Upper lobe of left lung (tissue), 4 donors: ENCODE data around the gene LRRK1.

Experiments used
- CTCF ChIP-seq, 6 experiments: fragments of 450-650 bp in 4 of 6; fragments of 200-600 bp in 2 of 6; sonication (generic) in 2 of 6; IDR thresholded peaks; one replicate each; pipeline ENCODE4 v1.5.1; 2016 to 2019; ENCODE audit warnings: antibody characterized with exemption in 6 of 6
- EP300 ChIP-seq, 4 donors: sonication (generic); formaldehyde crosslinking; IDR thresholded peaks; one replicate each; pipeline ENCODE4 v1.5.1; 2017; ENCODE audit warnings: antibody characterized with exemption in 4 of 4, control low read depth in 2 of 4
- POLR2AphosphoS5 ChIP-seq, 2 donors: sonication (generic); formaldehyde crosslinking; IDR thresholded peaks; one replicate each; pipeline ENCODE4 v1.5.1; 2017; ENCODE audit warnings: antibody characterized with exemption in 2 of 2

- TF ChIP-seq CTCF (IDR thresholded peaks at IDR 0.05), result no peak
- TF ChIP-seq EP300 (IDR thresholded peaks at IDR 0.05), result no peak
- peak in 1 of 2 donors; percentile 23 for TF ChIP-seq POLR2AphosphoS5 (IDR thresholded peaks at IDR 0.05)
Measured at GRCh38 chr15:101045236-101045646, 126.1 kb downstream of the LRRK1 start.
